ENCODE measurements around the gene TIAM2.
"Not testable (repeated sequence)": the region's sequence is repeated elsewhere in the genome, so short reads cannot be mapped to it uniquely, and the experiment has no call there.

DNA sequence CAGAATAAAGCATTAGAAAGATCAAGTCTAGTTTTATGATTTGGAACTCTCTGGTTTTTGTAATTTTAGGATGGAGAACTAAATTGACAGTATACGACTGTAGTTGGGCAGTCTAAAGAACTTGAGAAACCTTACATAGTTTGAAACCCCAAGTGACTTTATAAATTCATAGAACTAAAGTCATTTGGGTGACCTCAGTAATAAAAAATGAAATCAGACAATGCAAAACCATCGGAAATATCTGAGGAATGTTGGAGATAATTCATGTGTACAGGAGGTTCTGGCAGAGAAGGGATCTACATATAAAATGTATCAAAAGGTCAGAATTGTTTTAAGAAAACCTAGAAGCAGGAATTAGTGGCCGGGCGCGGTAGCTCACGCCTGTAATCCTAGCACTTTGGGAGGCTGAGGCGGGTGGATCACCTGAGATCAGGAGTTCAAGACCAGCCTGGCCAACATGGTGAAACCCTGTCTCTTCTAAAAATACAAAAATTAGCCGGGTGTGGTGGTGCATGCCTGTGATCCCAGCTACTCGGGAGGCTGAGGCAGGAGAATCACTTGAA lies 108.0 kb downstream of the TIAM2 start:
- TF ChIP-seq TEAD1 (CRISPR knock-in tag; IDR thresholded peaks at IDR 0.05); ZBTB7A (IDR thresholded peaks at IDR 0.05; ENCODE audit: borderline replicate concordance, control insufficient read depth, low read depth, low read length); HNRNPL (IDR thresholded peaks at IDR 0.05; ENCODE audit: low read depth, low read length); MYC (IDR thresholded peaks at IDR 0.05; ENCODE audit: low read depth, low read length); MYC (CRISPR knock-in tag; IDR thresholded peaks at IDR 0.05; ENCODE audit: borderline replicate concordance, low read depth); CEBPB (tag; IDR thresholded peaks at IDR 0.05); HNRNPH1 (optimal IDR thresholded peaks at IDR 0.05; ENCODE audit: low read depth, low read length); TBP (optimal IDR thresholded peaks at IDR 0.05; ENCODE audit: low read depth, low read length); C11orf30 (IDR thresholded peaks at IDR 0.05; ENCODE audit: low read depth); POLR2A (conservative IDR thresholded peaks at IDR 0.05): not testable (repeated sequence)
- TF ChIP-seq, protein P1, sequence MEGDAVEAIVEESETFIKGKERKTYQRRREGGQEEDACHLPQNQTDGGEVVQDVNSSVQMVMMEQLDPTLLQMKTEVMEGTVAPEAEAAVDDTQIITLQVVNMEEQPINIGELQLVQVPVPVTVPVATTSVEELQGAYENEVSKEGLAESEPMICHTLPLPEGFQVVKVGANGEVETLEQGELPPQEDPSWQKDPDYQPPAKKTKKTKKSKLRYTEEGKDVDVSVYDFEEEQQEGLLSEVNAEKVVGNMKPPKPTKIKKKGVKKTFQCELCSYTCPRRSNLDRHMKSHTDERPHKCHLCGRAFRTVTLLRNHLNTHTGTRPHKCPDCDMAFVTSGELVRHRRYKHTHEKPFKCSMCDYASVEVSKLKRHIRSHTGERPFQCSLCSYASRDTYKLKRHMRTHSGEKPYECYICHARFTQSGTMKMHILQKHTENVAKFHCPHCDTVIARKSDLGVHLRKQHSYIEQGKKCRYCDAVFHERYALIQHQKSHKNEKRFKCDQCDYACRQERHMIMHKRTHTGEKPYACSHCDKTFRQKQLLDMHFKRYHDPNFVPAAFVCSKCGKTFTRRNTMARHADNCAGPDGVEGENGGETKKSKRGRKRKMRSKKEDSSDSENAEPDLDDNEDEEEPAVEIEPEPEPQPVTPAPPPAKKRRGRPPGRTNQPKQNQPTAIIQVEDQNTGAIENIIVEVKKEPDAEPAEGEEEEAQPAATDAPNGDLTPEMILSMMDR (IDR thresholded peaks at IDR 0.05 in 2 of 3, conservative IDR thresholded peaks at IDR 0.05 in 1 of 3; ENCODE audit: insufficient read depth in 2 of 3, low read depth in 1 of 3, low read length in 3 of 3), result not testable (repeated sequence)
- TF ChIP-seq, protein P2, sequence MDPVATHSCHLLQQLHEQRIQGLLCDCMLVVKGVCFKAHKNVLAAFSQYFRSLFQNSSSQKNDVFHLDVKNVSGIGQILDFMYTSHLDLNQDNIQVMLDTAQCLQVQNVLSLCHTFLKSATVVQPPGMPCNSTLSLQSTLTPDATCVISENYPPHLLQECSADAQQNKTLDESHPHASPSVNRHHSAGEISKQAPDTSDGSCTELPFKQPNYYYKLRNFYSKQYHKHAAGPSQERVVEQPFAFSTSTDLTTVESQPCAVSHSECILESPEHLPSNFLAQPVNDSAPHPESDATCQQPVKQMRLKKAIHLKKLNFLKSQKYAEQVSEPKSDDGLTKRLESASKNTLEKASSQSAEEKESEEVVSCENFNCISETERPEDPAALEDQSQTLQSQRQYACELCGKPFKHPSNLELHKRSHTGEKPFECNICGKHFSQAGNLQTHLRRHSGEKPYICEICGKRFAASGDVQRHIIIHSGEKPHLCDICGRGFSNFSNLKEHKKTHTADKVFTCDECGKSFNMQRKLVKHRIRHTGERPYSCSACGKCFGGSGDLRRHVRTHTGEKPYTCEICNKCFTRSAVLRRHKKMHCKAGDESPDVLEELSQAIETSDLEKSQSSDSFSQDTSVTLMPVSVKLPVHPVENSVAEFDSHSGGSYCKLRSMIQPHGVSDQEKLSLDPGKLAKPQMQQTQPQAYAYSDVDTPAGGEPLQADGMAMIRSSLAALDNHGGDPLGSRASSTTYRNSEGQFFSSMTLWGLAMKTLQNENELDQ (CRISPR knock-in tag; IDR thresholded peaks at IDR 0.05; ENCODE audit: borderline replicate concordance), result not testable (repeated sequence)

Measured in K562 (cell line).